Mesendoderm (in vitro differentiated cells): ENCODE data around the gene SMO.
"Not testable (repeated sequence)": the region's sequence is repeated elsewhere in the genome, so short reads cannot be mapped to it uniquely, and the experiment has no call there.

Source experiments
- DNase-seq: peaks from one replicate; pipeline ENCODE4 v3.0.0; 2013
- H2AK5ac ChIP-seq: 2 replicates; pipeline ENCODE4 v1.6.1; 2013; ENCODE audit warnings: low read length, inconsistent platforms
- H2BK120ac ChIP-seq: 2 replicates; pipeline ENCODE4 v1.6.1; 2013; ENCODE audit warnings: low read depth, mild to moderate bottlenecking, low read length, moderate library complexity, mixed read lengths
- H2BK15ac ChIP-seq: replicated peaks from 2 replicates; pipeline ENCODE4 v1.6.1; 2013; ENCODE audit warnings: low read depth, mild to moderate bottlenecking, moderate library complexity
- H2BK5ac ChIP-seq: 2 replicates; pipeline ENCODE4 v1.6.1; 2013; ENCODE audit warnings: low read length, inconsistent platforms
- H3K18ac ChIP-seq: 2 replicates; pipeline ENCODE4 v1.6.1; 2013; ENCODE audit warnings: mild to moderate bottlenecking, low read length, mixed read lengths
- H3K23ac ChIP-seq: one replicate; pipeline ENCODE4 v1.6.1; 2013; ENCODE audit warnings: low read length
- H3K27ac ChIP-seq: 2 replicates; pipeline ENCODE4 v1.5.1; 2013; ENCODE audit warnings: low read depth, mild to moderate bottlenecking, inconsistent platforms, low read length, moderate library complexity
- H3K27me3 ChIP-seq: 2 replicates; pipeline ENCODE4 v1.6.1; 2013; ENCODE audit warnings: low read length, control low read depth, mild to moderate bottlenecking, inconsistent platforms; ENCODE audit not compliant: insufficient read depth, poor library complexity
- H3K36me3 ChIP-seq: 2 replicates; pipeline ENCODE4 v1.6.1; 2013; ENCODE audit warnings: low read length, inconsistent platforms; ENCODE audit not compliant: control insufficient read depth, insufficient read depth
- H3K4ac ChIP-seq: one replicate; pipeline ENCODE4 v1.6.1; 2013; ENCODE audit warnings: low read depth, mild to moderate bottlenecking, low read length, moderate library complexity
- H3K4me1 ChIP-seq: 2 replicates; pipeline ENCODE4 v1.6.1; 2013; ENCODE audit warnings: low read depth, low read length, inconsistent platforms; ENCODE audit not compliant: control insufficient read depth
- H3K4me2 ChIP-seq: 2 replicates; pipeline ENCODE4 v1.6.1; 2013; ENCODE audit warnings: low read length
- H3K4me3 ChIP-seq: 2 replicates; pipeline ENCODE4 v1.5.1; 2013; ENCODE audit warnings: mild to moderate bottlenecking, low read length
- H3K56ac ChIP-seq: one replicate; pipeline ENCODE4 v1.6.1; 2013; ENCODE audit warnings: low read length
- H3K79me1 ChIP-seq: 2 replicates; pipeline ENCODE4 v1.6.1; 2013; ENCODE audit warnings: low read length, inconsistent platforms
- H3K79me2 ChIP-seq: 2 replicates; pipeline ENCODE4 v1.6.1; 2013; ENCODE audit warnings: mild to moderate bottlenecking, low read length; ENCODE audit not compliant: control insufficient read depth, insufficient read depth
- H3K9ac ChIP-seq: 2 replicates; pipeline ENCODE4 v1.6.1; 2013; ENCODE audit warnings: low read length, inconsistent platforms
- H4K5ac ChIP-seq: one replicate; pipeline ENCODE4 v1.6.1; 2013; ENCODE audit warnings: low read length
- H4K8ac ChIP-seq: one replicate; pipeline ENCODE4 v1.6.1; 2013; ENCODE audit warnings: low read depth, mild to moderate bottlenecking, control low read depth, low read length, moderate library complexity
- WGBS: extraction: QIAGEN DNeasy Blood & Tissue Kit; methylation state at CpG from one replicate; pipeline ENCODE4 v1.1.7; 2013; ENCODE audit warnings: low lambda C conversion rate, missing lambda C conversion rate; ENCODE audit not compliant: insufficient coverage; ENCODE audit errors: extremely low coverage; 5-methylcytosine and 5-hydroxymethylcytosine counted together

SMO gene

GRCh38 chr7:129244220-129244619, 55.8 kb downstream of the SMO start:
- Histone ChIP-seq H3K9ac (no peak overlapping the region), H3K79me2 (no peaks in the 10 kb centered on the region), H3K23ac (no peak overlapping the region), H3K27me3 (no peaks in the 10 kb centered on the region), H3K4me1 (no peaks in the 10 kb centered on the region), H3K4ac (no peak overlapping the region), H2BK15ac (no peak overlapping the region), H3K27ac (no peak overlapping the region), H2AK5ac (no peak overlapping the region), H3K4me3 (no peak overlapping the region), H3K56ac (no peak overlapping the region), H3K79me1 (no peaks in the 10 kb centered on the region), H3K36me3 (no peaks in the 10 kb centered on the region), H3K4me2 (no peak overlapping the region), H2BK120ac (no peak overlapping the region), H4K5ac (no peak overlapping the region), H2BK5ac (no peak overlapping the region), H3K18ac (no peak overlapping the region), H4K8ac (no peak overlapping the region)
- WGBS: no CpG with 5 or more reads among the region's 1 CpG
- no peak for DNase-seq

- no peak overlapping the region for H3K23ac ChIP-seq
- H3K27me3 ChIP-seq: no peaks in the 10 kb centered on the region
- no peak overlapping the region for H3K18ac ChIP-seq
- H2BK15ac ChIP-seq: no peak overlapping the region
- H3K27ac ChIP-seq: no peak overlapping the region
- H2BK5ac ChIP-seq: no peak overlapping the region
- no peak overlapping the region for H2BK120ac ChIP-seq
- H3K79me1 ChIP-seq: no peaks in the 10 kb centered on the region
- H3K4ac ChIP-seq: no peak overlapping the region
- H4K5ac ChIP-seq: no peak overlapping the region
- no peak overlapping the region for H3K4me3 ChIP-seq
- no peak overlapping the region for H2AK5ac ChIP-seq
- no peaks in the 10 kb centered on the region for H3K36me3 ChIP-seq
- no peaks in the 10 kb centered on the region for H3K79me2 ChIP-seq
- no peak for DNase-seq
- no CpG with 5 or more reads among the region's 3 CpGs for WGBS
- H3K56ac ChIP-seq: no peak overlapping the region
- H3K4me1 ChIP-seq: no peaks in the 10 kb centered on the region
- H3K4me2 ChIP-seq: no peak overlapping the region
- H4K8ac ChIP-seq: no peak overlapping the region
- no peak overlapping the region for H3K9ac ChIP-seq
These were observed 57.1 kb downstream of the SMO start for GRCh38 chr7:129245533-129245932.

GRCh38 chr7:129247087-129247486, 58.7 kb downstream of the SMO start:
- Histone ChIP-seq H3K79me2 (no peaks in the 10 kb centered on the region), H3K9ac (no peak overlapping the region), H3K23ac (no peak overlapping the region), H3K27me3 (no peaks in the 10 kb centered on the region), H3K4me2 (no peak overlapping the region), H3K4me3 (no peak overlapping the region), H2BK5ac (no peak overlapping the region), H2BK120ac (no peak overlapping the region), H4K8ac (no peak overlapping the region), H3K4ac (no peak overlapping the region), H2BK15ac (no peak overlapping the region), H3K18ac (no peak overlapping the region), H4K5ac (no peak overlapping the region), H3K27ac (no peak overlapping the region), H3K4me1 (no peaks in the 10 kb centered on the region), H3K36me3 (no peaks in the 10 kb centered on the region), H3K79me1 (no peaks in the 10 kb centered on the region), H3K56ac (no peak overlapping the region), H2AK5ac (no peak overlapping the region)
- WGBS: no CpG with 5 or more reads among the region's 2 CpGs
- DNase-seq: no peak

- Histone ChIP-seq H2BK15ac (no peak overlapping the region), H3K36me3 (no peaks in the 10 kb centered on the region), H3K27ac (no peak overlapping the region), H3K79me2 (no peaks in the 10 kb centered on the region), H2BK120ac (no peak overlapping the region), H3K4me1 (no peaks in the 10 kb centered on the region), H2AK5ac (no peak overlapping the region), H3K4me2 (no peak overlapping the region), H3K27me3 (no peaks in the 10 kb centered on the region), H3K23ac (no peak overlapping the region), H3K56ac (no peak overlapping the region), H3K9ac (no peak overlapping the region), H2BK5ac (no peak overlapping the region), H4K5ac (no peak overlapping the region), H3K4ac (no peak overlapping the region), H3K4me3 (no peak overlapping the region), H3K79me1 (no peaks in the 10 kb centered on the region), H3K18ac (no peak overlapping the region), H4K8ac (no peak overlapping the region)
- DNase-seq: no peak
- no CpG with 5 or more reads among the region's 2 CpGs for WGBS
These were observed 63.7 kb downstream of the SMO start for GRCh38 chr7:129252128-129252527.

GRCh38 chr7:129252603-129253002, 64.2 kb downstream of the SMO start:
- H3K36me3 ChIP-seq, H4K5ac ChIP-seq, H3K79me1 ChIP-seq, DNase-seq, H3K4me1 ChIP-seq, H3K56ac ChIP-seq, H3K18ac ChIP-seq, H3K4ac ChIP-seq, H3K4me2 ChIP-seq, H2AK5ac ChIP-seq, H3K27ac ChIP-seq, H2BK120ac ChIP-seq, H3K4me3 ChIP-seq, H3K79me2 ChIP-seq, H2BK5ac ChIP-seq, H3K23ac ChIP-seq, H3K9ac ChIP-seq, H2BK15ac ChIP-seq, H3K27me3 ChIP-seq, H4K8ac ChIP-seq: not testable (repeated sequence)
- no CpG with 5 or more reads among the region's 5 CpGs for WGBS

- WGBS: no CpG with 5 or more reads among the region's 4 CpGs
- H3K79me2 ChIP-seq: no peaks in the 10 kb centered on the region
- H3K36me3 ChIP-seq: no peaks in the 10 kb centered on the region
- no peak overlapping the region for H4K5ac ChIP-seq
- H3K4ac ChIP-seq: no peak overlapping the region
- no peak overlapping the region for H4K8ac ChIP-seq
- DNase-seq: no peak
- no peak overlapping the region for H3K18ac ChIP-seq
- H3K27me3 ChIP-seq: no peaks in the 10 kb centered on the region
- no peak overlapping the region for H3K23ac ChIP-seq
- H3K4me3 ChIP-seq: no peak overlapping the region
- no peak overlapping the region for H2AK5ac ChIP-seq
- no peak overlapping the region for H2BK5ac ChIP-seq
- no peaks in the 10 kb centered on the region for H3K79me1 ChIP-seq
- H3K9ac ChIP-seq: no peak overlapping the region
- H3K4me2 ChIP-seq: no peak overlapping the region
- no peak overlapping the region for H2BK15ac ChIP-seq
- H2BK120ac ChIP-seq: no peak overlapping the region
- peaks cover 3% of the 10 kb centered on the region for H3K4me1 ChIP-seq
- H3K56ac ChIP-seq: no peak overlapping the region
- no peak overlapping the region for H3K27ac ChIP-seq
These were observed 67.4 kb downstream of the SMO start for GRCh38 chr7:129255800-129256199.
